Right lung (tissue), 10 donors: ENCODE results near the gene RGS18. TPM values are rescaled to one million over a fixed set of nuclear protein-coding genes. Genes with fewer than 3 reads are reported as not detected.
"Not testable (repeated sequence)": the region's sequence is repeated elsewhere in the genome, so short reads cannot be mapped to it uniquely, and the experiment has no call there.

Source experiments
- DNase-seq, 2 donors: peaks; one replicate each; pipeline ENCODE4 v3.0.0-alpha.2; 2013
- long read RNA-seq, 8 donors: transcript quantifications; one replicate each; lab custom pipeline, GENCODE V29; 2026
- polyA plus RNA-seq, 5 donors: library from polyadenylated mRNA; unstranded; fragments of 120-200 nt; gene quantifications; one replicate each; pipeline versions ENCODE4 v1.2.1 to v1.2.3, GENCODE V29; 2013; ENCODE audit warnings: inconsistent platforms in 1 of 5, low replicate concordance in 1 of 5; ENCODE audit not compliant: insufficient read length in 5 of 5, insufficient read depth in 1 of 5

Gene RGS18
- 1 to 10 TPM; 3.2 to 6.0 (median 4.9) TPM for polyA plus RNA-seq
- long read RNA-seq, donor 1, partial matches to known transcripts: 0 of 2 reads
- long read RNA-seq, donor 1, other reads (novel, unspliced or antisense): 0 of 2 reads
- long read RNA-seq, donor 2, partial matches to known transcripts: 0 of 2 reads
- long read RNA-seq, donor 2, other reads (novel, unspliced or antisense): 0 of 2 reads
- long read RNA-seq, donor 3, partial matches to known transcripts: 0 of 1 reads
- long read RNA-seq, donor 3, other reads (novel, unspliced or antisense): 0 of 1 reads
- long read RNA-seq, donor 4, partial matches to known transcripts: 0 of 2 reads
- long read RNA-seq, donor 4, other reads (novel, unspliced or antisense): 0 of 2 reads
- long read RNA-seq, donor 5, partial matches to known transcripts: 0 of 1 reads
- long read RNA-seq, donor 5, other reads (novel, unspliced or antisense): 0 of 1 reads
- long read RNA-seq, donor 6, partial matches to known transcripts: 0 of 5 reads
- long read RNA-seq, donor 6, other reads (novel, unspliced or antisense): 0 of 5 reads
- long read RNA-seq, donor 7, partial matches to known transcripts: 0 of 1 reads
- long read RNA-seq, donor 7, other reads (novel, unspliced or antisense): 0 of 1 reads
- long read RNA-seq, donor 8, partial matches to known transcripts: 0 of 1 reads
- long read RNA-seq, donor 8, other reads (novel, unspliced or antisense): 0 of 1 reads

GRCh38 chr1:192158181-192158580 lies at the start of gene RGS18:
RGS18 (plus strand) TSS chr1:192158462; CDS start chr1:192158638, 176 bp downstream.
- DNase-seq: no peak

GRCh38 chr1:192109576-192109975 lies 48.7 kb upstream of the RGS18 start:
- DNase-seq: peak; percentile 32 to 38

GRCh38 chr1:192115000-192115399 lies 43.3 kb upstream of the RGS18 start:
- no peak for DNase-seq

- no peak for DNase-seq
These were observed 39.3 kb upstream of the RGS18 start for GRCh38 chr1:192118881-192119405.

- DNase-seq: no peak
These were observed 38.6 kb upstream of the RGS18 start for GRCh38 chr1:192119701-192120100.

GRCh38 chr1:192122668-192123067 lies 35.6 kb upstream of the RGS18 start:
- DNase-seq: no peak

- no peak for DNase-seq
These were observed 35.0 kb upstream of the RGS18 start for GRCh38 chr1:192123212-192123611.

- DNase-seq: no peak
These were observed 32.1 kb upstream of the RGS18 start for GRCh38 chr1:192126030-192126619.

- no peak for DNase-seq
These were observed 28.1 kb upstream of the RGS18 start for GRCh38 chr1:192130175-192130574.

GRCh38 chr1:192130865-192131264 lies 27.4 kb upstream of the RGS18 start:
- not testable (repeated sequence) for DNase-seq

GRCh38 chr1:192131914-192132313 lies 26.3 kb upstream of the RGS18 start:
- DNase-seq: no peak

GRCh38 chr1:192133350-192133926 lies 24.8 kb upstream of the RGS18 start:
- DNase-seq: no peak

GRCh38 chr1:192140382-192140781 lies 17.9 kb upstream of the RGS18 start:
- DNase-seq: no peak

- no peak for DNase-seq
These were observed 11.0 kb upstream of the RGS18 start for GRCh38 chr1:192147221-192147620.

GRCh38 chr1:192147696-192148095 lies 10.6 kb upstream of the RGS18 start:
- no peak for DNase-seq

GRCh38 chr1:192151176-192151575 lies 7.1 kb upstream of the RGS18 start:
- DNase-seq: no peak

GRCh38 chr1:192153276-192153675 lies 5.0 kb upstream of the RGS18 start:
- DNase-seq: no peak

- no peak for DNase-seq
These were observed 1.2 kb upstream of the RGS18 start for GRCh38 chr1:192157067-192157466.

- DNase-seq: no peak
These were observed 752 bp downstream of the RGS18 start for GRCh38 chr1:192159014-192159413.

GRCh38 chr1:192159781-192160180 lies 1.5 kb downstream of the RGS18 start:
- no peak for DNase-seq

GRCh38 chr1:192160196-192160595 lies 1.9 kb downstream of the RGS18 start:
- no peak for DNase-seq

- DNase-seq: no peak
These were observed 3.7 kb downstream of the RGS18 start for GRCh38 chr1:192161976-192162375.
